Prostate gland (tissue), 2 donors: ENCODE results near the gene SH3PXD2A. TPM values are rescaled to one million over a fixed set of nuclear protein-coding genes. Genes with fewer than 3 reads are reported as not detected.

ENCODE experiments used
- DNase-seq: peaks from one replicate; pipeline ENCODE4 v3.0.0-alpha.2; 2019; ENCODE audit warnings: low spot score
- H3K27ac ChIP-seq, 2 donors: fragments of 200-600 bp; sonication (generic); 2 replicates each; pipeline ENCODE4 v1.5.1; 2017 to 2019
- H3K27me3 ChIP-seq: fragments of 200-600 bp; sonication (generic); replicated peaks from 2 replicates; pipeline ENCODE4 v1.5.1; 2019; ENCODE audit not compliant: insufficient read depth
- H3K36me3 ChIP-seq, 2 donors: fragments of 200-600 bp; sonication (generic); 1 replicate in 1 of 2; 2 replicates in 1 of 2; pipeline versions ENCODE4 v1.5.1 to v1.8.1; 2017 to 2019
- H3K4me1 ChIP-seq: fragments of 200-600 bp; sonication (generic); replicated peaks from 2 replicates; pipeline ENCODE4 v1.5.1; 2019
- H3K4me3 ChIP-seq, 2 donors: fragments of 200-600 bp; sonication (generic); 2 replicates each; pipeline ENCODE4 v1.5.1; 2017 to 2019
- H3K9me3 ChIP-seq: fragments of 200-600 bp; sonication (generic); 2 replicates; pipeline ENCODE4 v1.5.1; 2017
- POLR2A ChIP-seq: fragments of 450-650 bp; IDR thresholded peaks from one replicate; pipeline ENCODE4 v1.6.1; 2016; ENCODE audit warnings: antibody characterized with exemption, mild to moderate bottlenecking
- POLR2AphosphoS5 ChIP-seq: sonication (generic); formaldehyde crosslinking; IDR thresholded peaks from one replicate; pipeline ENCODE4 v1.6.1; 2017; ENCODE audit warnings: antibody characterized with exemption
- WGBS: methylation state at CpG from one replicate; pipeline ENCODE4 v1.1.5; 2018; 5-methylcytosine and 5-hydroxymethylcytosine counted together
- intact Hi-C: fragments of 100-400 bp; cut with DNase I; formaldehyde crosslinking; loops from one replicate; pipeline ENCODE4 v1.14.2; 2022
- total RNA-seq, 2 donors: library from RNA; depleted of rRNA; stranded (reverse); fragments of >200 nt; gene quantifications; one replicate each; pipeline ENCODE4 v1.1.0, GENCODE V29; 2016
- TF ChIP-seq, protein P1 (sequence below), 4 experiments: fragments of 200-600 bp in 2 of 4; fragments of 450-650 bp in 2 of 4; sonication (generic) in 2 of 4; IDR thresholded peaks; 1 replicate in 3 of 4; 2 replicates in 1 of 4; pipeline ENCODE4 v1.5.1; 2016 to 2019; ENCODE audit warnings: antibody characterized with exemption in 4 of 4, mild to moderate bottlenecking in 2 of 4, moderate library complexity in 2 of 4

SH3PXD2A gene
- total RNA-seq, 2 donors from 2014 or later, result 14.2 to 26.4 TPM

DNA sequence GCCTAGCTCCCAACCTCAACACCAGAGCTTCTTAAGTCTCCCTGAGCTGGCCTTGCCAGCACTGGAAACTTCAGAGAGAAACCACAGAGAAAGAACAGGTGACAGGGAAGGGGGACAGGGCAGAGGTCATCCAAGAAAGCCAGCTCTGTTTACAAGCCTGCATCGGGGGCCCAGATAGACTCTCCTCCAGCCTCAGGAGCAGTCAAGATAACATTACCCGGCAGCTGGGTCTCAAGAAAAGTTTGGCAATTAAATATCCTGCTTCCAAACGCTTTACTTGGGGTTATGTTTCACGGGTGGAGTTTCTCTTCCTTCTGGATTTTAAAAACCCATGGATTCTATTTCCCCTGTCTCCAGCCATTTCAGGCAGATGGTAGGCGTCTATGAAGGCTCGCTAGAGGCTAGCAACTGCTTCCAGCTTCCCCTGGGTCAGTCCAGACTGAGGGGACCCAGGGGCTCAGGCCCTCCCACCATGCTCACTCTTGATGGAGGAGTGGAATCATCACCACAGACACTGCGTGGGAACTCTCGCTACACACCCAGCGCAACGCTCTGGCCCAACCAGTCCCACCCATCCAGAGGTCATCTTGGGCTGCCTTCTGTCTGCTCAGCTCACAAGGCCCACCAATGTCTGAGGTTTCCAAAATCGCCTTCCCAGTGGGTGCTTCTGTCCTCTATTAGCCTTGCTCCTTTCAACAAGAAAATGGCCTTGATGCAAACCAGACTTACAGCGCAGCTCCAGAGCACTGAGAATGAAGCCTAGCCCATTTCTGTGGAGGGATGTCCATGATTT, 48.8 kb downstream of the SH3PXD2A start:
- TF ChIP-seq POLR2A (no peak), POLR2AphosphoS5 (no peak)
- TF ChIP-seq, protein P1, sequence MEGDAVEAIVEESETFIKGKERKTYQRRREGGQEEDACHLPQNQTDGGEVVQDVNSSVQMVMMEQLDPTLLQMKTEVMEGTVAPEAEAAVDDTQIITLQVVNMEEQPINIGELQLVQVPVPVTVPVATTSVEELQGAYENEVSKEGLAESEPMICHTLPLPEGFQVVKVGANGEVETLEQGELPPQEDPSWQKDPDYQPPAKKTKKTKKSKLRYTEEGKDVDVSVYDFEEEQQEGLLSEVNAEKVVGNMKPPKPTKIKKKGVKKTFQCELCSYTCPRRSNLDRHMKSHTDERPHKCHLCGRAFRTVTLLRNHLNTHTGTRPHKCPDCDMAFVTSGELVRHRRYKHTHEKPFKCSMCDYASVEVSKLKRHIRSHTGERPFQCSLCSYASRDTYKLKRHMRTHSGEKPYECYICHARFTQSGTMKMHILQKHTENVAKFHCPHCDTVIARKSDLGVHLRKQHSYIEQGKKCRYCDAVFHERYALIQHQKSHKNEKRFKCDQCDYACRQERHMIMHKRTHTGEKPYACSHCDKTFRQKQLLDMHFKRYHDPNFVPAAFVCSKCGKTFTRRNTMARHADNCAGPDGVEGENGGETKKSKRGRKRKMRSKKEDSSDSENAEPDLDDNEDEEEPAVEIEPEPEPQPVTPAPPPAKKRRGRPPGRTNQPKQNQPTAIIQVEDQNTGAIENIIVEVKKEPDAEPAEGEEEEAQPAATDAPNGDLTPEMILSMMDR (IDR thresholded peaks at IDR 0.05), result no peak
- whole genome bisulfite sequencing, result 88% methylated on average over 12 of the region's 12 CpGs
- intact Hi-C loops, result no loop called here
- DNase-seq, result no peak
- Histone ChIP-seq H3K4me1 (no peaks in the 10 kb centered on the region), H3K4me3 (no peak overlapping the region), H3K27ac (no peak overlapping the region), H3K36me3 (no peaks in the 10 kb centered on the region), H3K27me3 (no peaks in the 10 kb centered on the region), H3K9me3 (no peaks in the 10 kb centered on the region)

DNA sequence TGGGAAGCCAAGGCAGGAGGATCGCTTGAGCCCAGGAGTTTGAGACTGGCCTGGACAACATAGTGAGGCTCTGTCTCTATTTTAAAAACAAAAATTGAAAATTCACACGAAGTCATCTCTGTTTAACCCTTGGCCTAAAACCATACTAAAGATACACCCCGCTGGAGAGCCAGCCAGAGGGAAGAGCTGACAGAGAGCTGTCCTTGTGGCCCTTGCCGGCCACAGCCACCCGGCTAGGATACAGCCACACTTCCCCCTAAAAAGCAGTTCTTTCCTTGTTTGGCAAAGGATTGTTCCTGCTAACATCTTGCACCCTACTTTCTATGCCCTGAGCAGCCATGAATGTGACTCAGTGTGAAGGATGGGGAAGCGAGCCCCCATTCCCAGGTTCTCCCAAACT, 49.6 kb downstream of the SH3PXD2A start:
- DNase-seq, result no peak
- 97% methylated on average over 6 of the region's 6 CpGs for WGBS
- no peaks in the 10 kb centered on the region for H3K27me3 ChIP-seq
- H3K27ac ChIP-seq, result no peak overlapping the region
- H3K4me1 ChIP-seq, result no peaks in the 10 kb centered on the region
- TF ChIP-seq POLR2AphosphoS5, result no peak
- TF ChIP-seq, protein P1 (IDR thresholded peaks at IDR 0.05), result no peak
- no peak for TF ChIP-seq POLR2A
- intact Hi-C loops, result no loop called here
- H3K4me3 ChIP-seq, result no peak overlapping the region
- H3K36me3 ChIP-seq, result no peaks in the 10 kb centered on the region
- H3K9me3 ChIP-seq, result no peaks in the 10 kb centered on the region

DNA sequence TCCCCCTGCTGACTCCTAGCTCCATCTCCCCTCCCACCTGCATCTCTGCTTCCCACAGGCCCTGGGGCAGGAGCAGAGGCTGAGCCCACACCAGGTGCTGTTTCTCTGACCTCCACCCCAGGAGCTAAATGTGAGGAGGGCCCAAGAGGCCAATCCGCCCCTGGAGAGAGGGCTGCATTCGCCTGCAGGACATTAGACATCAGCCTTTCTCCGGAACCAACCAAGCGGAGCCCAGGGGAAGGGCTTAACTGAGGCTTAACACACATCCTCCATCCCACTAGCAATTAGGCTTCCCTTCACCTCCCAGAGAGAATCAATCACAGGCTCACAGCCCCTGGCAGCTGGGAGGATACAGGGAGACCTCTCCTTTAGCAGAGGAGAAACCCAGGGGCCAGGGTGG, 50.5 kb downstream of the SH3PXD2A start:
- Histone ChIP-seq H3K27ac (no peak overlapping the region), H3K4me1 (no peaks in the 10 kb centered on the region), H3K9me3 (no peaks in the 10 kb centered on the region), H3K36me3 (no peaks in the 10 kb centered on the region), H3K4me3 (no peak overlapping the region), H3K27me3 (no peaks in the 10 kb centered on the region)
- 97% methylated on average over 4 of the region's 4 CpGs for WGBS
- TF ChIP-seq POLR2AphosphoS5 (no peak), POLR2A (no peak)
- TF ChIP-seq, protein P1 (IDR thresholded peaks at IDR 0.05), result no peak
- intact Hi-C loops, result no loop called here
- no peak for DNase-seq

DNA sequence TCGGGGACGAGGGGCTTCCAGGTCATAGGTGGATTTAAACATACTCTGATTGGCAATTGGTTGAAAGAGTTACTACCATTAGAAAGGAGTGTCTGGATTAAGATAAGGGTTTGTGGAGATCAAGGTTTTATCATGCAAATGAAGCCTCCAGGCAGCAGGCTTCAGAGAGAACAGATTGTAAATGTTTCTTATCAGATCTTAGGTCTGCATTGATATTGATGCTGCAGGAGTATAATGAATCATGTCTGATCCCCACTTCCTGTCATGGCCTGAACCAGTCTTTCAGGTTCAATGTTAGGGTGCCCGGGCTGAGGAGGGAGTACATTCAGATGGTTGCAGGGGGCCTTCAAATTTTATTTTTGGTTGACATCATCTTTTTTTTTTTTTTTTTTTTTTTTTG, 51.4 kb downstream of the SH3PXD2A start:
- H3K27me3 ChIP-seq, result no peaks in the 10 kb centered on the region
- intact Hi-C loops, result no loop called here
- DNase-seq, result no peak
- H3K27ac ChIP-seq, result no peak overlapping the region
- H3K36me3 ChIP-seq, result no peaks in the 10 kb centered on the region
- WGBS, result 34% methylated on average over 3 of the region's 3 CpGs
- H3K4me1 ChIP-seq, result no peaks in the 10 kb centered on the region
- no peaks in the 10 kb centered on the region for H3K9me3 ChIP-seq
- peak; percentile 23 for TF ChIP-seq POLR2AphosphoS5
- TF ChIP-seq, protein P1 (IDR thresholded peaks at IDR 0.05), result no peak
- H3K4me3 ChIP-seq, result no peak overlapping the region
